Measurements from ENCODE around the gene PTPRR.
"Not testable (repeated sequence)": the region's sequence is repeated elsewhere in the genome, so short reads cannot be mapped to it uniquely, and the experiment has no call there.

Gene PTPRR

DNA sequence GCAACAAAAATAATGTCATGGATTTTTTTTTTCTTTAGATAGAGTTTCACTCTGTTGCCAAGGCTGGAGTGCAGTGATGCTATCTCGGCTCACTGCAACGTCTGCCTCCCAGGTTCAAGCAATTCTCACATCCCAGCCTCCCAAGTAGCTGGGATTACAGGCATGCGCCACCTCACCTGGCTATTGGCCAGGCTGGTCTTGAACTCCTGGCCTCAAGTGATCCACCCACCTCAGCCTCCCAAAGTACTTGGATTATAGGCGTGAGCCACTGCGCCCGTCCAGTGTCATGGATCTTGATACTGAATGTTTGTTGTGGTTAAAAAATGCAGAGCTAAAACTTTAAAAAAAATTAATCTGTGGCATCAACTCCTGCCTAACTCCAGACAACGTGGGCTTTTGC, 175.5 kb downstream of the PTPRR start:
- Histone ChIP-seq H3K9me3 (no peaks in the 10 kb centered on the region), H3K4me3 (ENCODE audit: low read depth in 1 of 2, low read length in 1 of 2) (no peak overlapping the region), H3K27ac (no peak overlapping the region), H3K36me3 (no peaks in the 10 kb centered on the region), H3K4me1 (ENCODE audit: control insufficient read depth in 1 of 2, insufficient read depth in 1 of 2, low read depth in 1 of 2, low read length in 1 of 2) (no peaks in the 10 kb centered on the region), H3K27me3 (no peaks in the 10 kb centered on the region)
- TF ChIP-seq CTCF (IDR thresholded peaks at IDR 0.05): no peak

DNA sequence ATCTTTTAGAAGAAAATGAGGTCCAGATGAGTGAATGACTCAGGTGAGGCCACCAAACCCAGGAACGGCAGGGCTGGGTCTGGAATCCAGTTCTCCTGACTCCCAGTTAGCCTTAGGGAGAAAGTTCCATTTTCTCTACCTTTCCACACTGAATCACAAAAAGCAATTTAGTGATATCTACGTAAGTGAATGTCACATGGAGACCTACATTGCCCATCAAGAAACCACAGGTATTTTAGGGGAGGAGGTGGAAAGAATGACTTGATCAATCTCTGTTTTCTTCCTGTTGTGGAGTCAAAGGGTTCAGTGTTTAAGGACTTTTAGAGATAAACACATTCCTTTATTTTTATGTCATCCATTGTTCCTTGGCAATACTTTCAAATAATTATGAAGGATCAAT, 176.4 kb downstream of the PTPRR start:
- TF ChIP-seq CTCF (IDR thresholded peaks at IDR 0.05): no peak
- Histone ChIP-seq H3K4me1 (ENCODE audit: control insufficient read depth in 1 of 2, insufficient read depth in 1 of 2, low read depth in 1 of 2, low read length in 1 of 2) (no peaks in the 10 kb centered on the region), H3K9me3 (no peaks in the 10 kb centered on the region), H3K36me3 (no peaks in the 10 kb centered on the region), H3K4me3 (ENCODE audit: low read depth in 1 of 2, low read length in 1 of 2) (no peak overlapping the region), H3K27me3 (no peaks in the 10 kb centered on the region), H3K27ac (no peak overlapping the region)

- H3K9me3 ChIP-seq: no peaks in the 10 kb centered on the region
- no peaks in the 10 kb centered on the region for H3K36me3 ChIP-seq
- TF ChIP-seq CTCF (IDR thresholded peaks at IDR 0.05): no peak
- H3K4me3 ChIP-seq (ENCODE audit: low read depth in 1 of 2, low read length in 1 of 2): no peak overlapping the region
- no peaks in the 10 kb centered on the region for H3K27me3 ChIP-seq
- H3K4me1 ChIP-seq (ENCODE audit: control insufficient read depth in 1 of 2, insufficient read depth in 1 of 2, low read depth in 1 of 2, low read length in 1 of 2): no peaks in the 10 kb centered on the region
- H3K27ac ChIP-seq: no peak overlapping the region
Observed at GRCh38 chr12:70741256-70741655, 179.3 kb downstream of the PTPRR start.

GRCh38 chr12:70739756-70740155, 180.8 kb downstream of the PTPRR start:
- H3K4me1 ChIP-seq (ENCODE audit: control insufficient read depth in 1 of 2, insufficient read depth in 1 of 2, low read depth in 1 of 2, low read length in 1 of 2): no peaks in the 10 kb centered on the region
- no peaks in the 10 kb centered on the region for H3K36me3 ChIP-seq
- H3K27ac ChIP-seq: no peak overlapping the region
- no peaks in the 10 kb centered on the region for H3K9me3 ChIP-seq
- no peaks in the 10 kb centered on the region for H3K27me3 ChIP-seq
- no peak for TF ChIP-seq CTCF (IDR thresholded peaks at IDR 0.05)
- H3K4me3 ChIP-seq (ENCODE audit: low read depth in 1 of 2, low read length in 1 of 2): no peak overlapping the region

DNA sequence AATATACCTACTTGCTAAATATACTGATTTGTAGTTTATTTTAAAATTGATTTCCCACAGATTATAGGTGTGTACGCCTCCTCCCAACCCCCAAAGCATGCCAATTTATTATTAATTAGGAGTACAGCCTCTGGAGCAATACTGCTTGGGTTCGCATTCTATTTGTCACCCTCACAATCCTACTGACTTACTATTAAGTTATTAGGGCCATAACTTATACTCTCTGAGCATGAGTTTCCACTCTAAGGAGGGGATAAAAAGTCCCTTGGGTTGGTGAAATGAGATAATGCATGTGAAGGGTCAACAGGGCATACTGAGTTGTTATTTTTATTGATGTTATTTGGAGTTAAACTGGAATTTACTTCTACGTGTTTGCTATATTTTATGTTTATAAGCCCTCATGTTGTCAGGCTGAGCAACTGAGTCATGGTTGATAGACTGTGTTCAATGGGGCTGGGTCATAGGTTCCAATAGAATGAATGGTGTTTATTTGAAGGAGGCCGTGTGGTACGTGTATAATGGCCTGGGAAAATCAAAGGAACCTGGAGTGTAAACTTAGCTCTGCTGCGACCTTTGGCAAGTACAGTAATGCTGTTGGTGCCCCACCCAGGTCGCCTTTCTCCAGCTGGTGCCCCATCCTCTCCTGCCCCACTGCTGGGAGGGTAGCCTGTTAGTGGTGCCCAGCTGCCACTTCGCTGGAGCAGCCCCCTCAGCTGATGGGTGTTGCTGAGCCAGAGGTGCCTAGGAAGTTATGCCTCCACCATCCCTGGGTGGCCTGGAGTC, 184.0 kb downstream of the PTPRR start:
- TF ChIP-seq CTCF (IDR thresholded peaks at IDR 0.05): no peak
- H3K27ac ChIP-seq: no peak overlapping the region
- no peaks in the 10 kb centered on the region for H3K36me3 ChIP-seq
- no peaks in the 10 kb centered on the region for H3K4me1 ChIP-seq (ENCODE audit: control insufficient read depth in 1 of 2, insufficient read depth in 1 of 2, low read depth in 1 of 2, low read length in 1 of 2)
- no peaks in the 10 kb centered on the region for H3K9me3 ChIP-seq
- no peaks in the 10 kb centered on the region for H3K27me3 ChIP-seq
- no peak overlapping the region for H3K4me3 ChIP-seq (ENCODE audit: low read depth in 1 of 2, low read length in 1 of 2)

DNA sequence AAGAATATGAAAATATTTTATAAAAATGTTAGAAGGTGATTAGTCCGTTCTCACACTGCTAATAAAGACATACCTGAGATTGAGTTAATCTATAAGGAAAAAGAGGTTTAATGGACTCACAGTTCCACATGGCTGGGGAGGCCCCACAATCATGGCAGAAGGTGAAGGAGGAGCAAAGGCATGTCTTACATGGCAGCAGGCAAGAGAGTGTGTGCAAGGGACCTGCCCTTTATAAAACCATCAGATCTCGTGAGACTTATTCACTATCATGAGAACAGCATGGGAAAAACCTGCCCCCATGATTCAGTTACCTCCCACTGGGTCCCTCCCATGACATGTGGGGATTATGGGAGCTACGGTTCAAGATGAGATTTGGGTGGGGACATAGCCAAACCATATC, 185.3 kb downstream of the PTPRR start:
- H3K4me1 ChIP-seq (ENCODE audit: control insufficient read depth in 1 of 2, insufficient read depth in 1 of 2, low read depth in 1 of 2, low read length in 1 of 2); H3K4me3 ChIP-seq (ENCODE audit: low read depth in 1 of 2, low read length in 1 of 2); H3K36me3 ChIP-seq; H3K27me3 ChIP-seq; H3K9me3 ChIP-seq; H3K27ac ChIP-seq: not testable (repeated sequence)
